HEK293T (cell line): Measurements from ENCODE around the gene RBM15.
A peak's percentile ranks its signal among the peaks of the same experiment; 100 is the strongest.

ENCODE experiments used
- CTCF ChIA-PET: fragments of 350-600 bp; formaldehyde crosslinking; extraction: SDS; loops from one replicate; lab custom pipeline; 2021; ENCODE audit warnings: antibody characterized with exemption, inconsistent platforms; lab: Yijun Ruan, JAX
- POLR2A ChIA-PET: fragments of 350-600 bp; formaldehyde crosslinking; extraction: SDS; loops from one replicate; lab custom pipeline; 2020; ENCODE audit warnings: antibody characterized with exemption, inconsistent platforms; lab: Yijun Ruan, JAX
- DNase-seq: peaks from one replicate; pipeline ENCODE4 v3.0.0; 2012; ENCODE audit warnings: mixed read lengths; ENCODE audit errors: extremely low spot score
- ARNT ChIP-seq: fragments of 450-650 bp; IDR thresholded peaks from 2 replicates; pipeline ENCODE4 v1.6.1; 2017; ENCODE audit warnings: mild to moderate bottlenecking
- BHLHE40 ChIP-seq: fragments of 450-650 bp; IDR thresholded peaks from 2 replicates; pipeline ENCODE4 v1.6.1; 2016; ENCODE audit warnings: mild to moderate bottlenecking, moderate library complexity, borderline replicate concordance
- CTBP1 ChIP-seq: fragments of 450-650 bp; IDR thresholded peaks from 2 replicates; pipeline ENCODE4 v1.6.1; 2016; ENCODE audit warnings: borderline replicate concordance
- ELF4 ChIP-seq: fragments of 450-650 bp; IDR thresholded peaks from 2 replicates; pipeline ENCODE4 v1.6.1; 2017; ENCODE audit warnings: antibody characterized with exemption
- FOXA1 ChIP-seq: fragments of 450-650 bp; IDR thresholded peaks from 2 replicates; pipeline ENCODE4 v1.6.1; 2016; ENCODE audit warnings: mild to moderate bottlenecking
- FOXK2 ChIP-seq: fragments of 450-650 bp; IDR thresholded peaks from 2 replicates; pipeline ENCODE4 v1.6.1; 2016; ENCODE audit warnings: mild to moderate bottlenecking
- FOXM1 ChIP-seq: fragments of 450-650 bp; IDR thresholded peaks from 2 replicates; pipeline ENCODE4 v1.6.1; 2017; ENCODE audit warnings: mild to moderate bottlenecking, borderline replicate concordance
- HDGF ChIP-seq: fragments of 450-650 bp; IDR thresholded peaks from 2 replicates; pipeline ENCODE4 v1.6.1; 2017; ENCODE audit warnings: antibody characterized with exemption, borderline replicate concordance
- L3MBTL2 ChIP-seq: fragments of 450-650 bp; conservative IDR thresholded peaks from 2 replicates; pipeline ENCODE4 v1.6.1; 2016; ENCODE audit warnings: mild to moderate bottlenecking
- NFRKB ChIP-seq: fragments of 450-650 bp; IDR thresholded peaks from 2 replicates; pipeline ENCODE4 v1.6.1; 2016; ENCODE audit warnings: mild to moderate bottlenecking, moderate library complexity
- SUZ12 ChIP-seq: fragments of 450-650 bp; IDR thresholded peaks from 2 replicates; pipeline ENCODE4 v1.6.1; 2016; ENCODE audit warnings: mild to moderate bottlenecking
- TARDBP ChIP-seq: fragments of 450-650 bp; IDR thresholded peaks from 2 replicates; pipeline ENCODE4 v1.6.1; 2016
- TF ChIP-seq, protein P1 (sequence below): fragments of 450-650 bp; IDR thresholded peaks from 2 replicates; pipeline ENCODE4 v1.6.1; 2016

RBM15 gene, protein sequence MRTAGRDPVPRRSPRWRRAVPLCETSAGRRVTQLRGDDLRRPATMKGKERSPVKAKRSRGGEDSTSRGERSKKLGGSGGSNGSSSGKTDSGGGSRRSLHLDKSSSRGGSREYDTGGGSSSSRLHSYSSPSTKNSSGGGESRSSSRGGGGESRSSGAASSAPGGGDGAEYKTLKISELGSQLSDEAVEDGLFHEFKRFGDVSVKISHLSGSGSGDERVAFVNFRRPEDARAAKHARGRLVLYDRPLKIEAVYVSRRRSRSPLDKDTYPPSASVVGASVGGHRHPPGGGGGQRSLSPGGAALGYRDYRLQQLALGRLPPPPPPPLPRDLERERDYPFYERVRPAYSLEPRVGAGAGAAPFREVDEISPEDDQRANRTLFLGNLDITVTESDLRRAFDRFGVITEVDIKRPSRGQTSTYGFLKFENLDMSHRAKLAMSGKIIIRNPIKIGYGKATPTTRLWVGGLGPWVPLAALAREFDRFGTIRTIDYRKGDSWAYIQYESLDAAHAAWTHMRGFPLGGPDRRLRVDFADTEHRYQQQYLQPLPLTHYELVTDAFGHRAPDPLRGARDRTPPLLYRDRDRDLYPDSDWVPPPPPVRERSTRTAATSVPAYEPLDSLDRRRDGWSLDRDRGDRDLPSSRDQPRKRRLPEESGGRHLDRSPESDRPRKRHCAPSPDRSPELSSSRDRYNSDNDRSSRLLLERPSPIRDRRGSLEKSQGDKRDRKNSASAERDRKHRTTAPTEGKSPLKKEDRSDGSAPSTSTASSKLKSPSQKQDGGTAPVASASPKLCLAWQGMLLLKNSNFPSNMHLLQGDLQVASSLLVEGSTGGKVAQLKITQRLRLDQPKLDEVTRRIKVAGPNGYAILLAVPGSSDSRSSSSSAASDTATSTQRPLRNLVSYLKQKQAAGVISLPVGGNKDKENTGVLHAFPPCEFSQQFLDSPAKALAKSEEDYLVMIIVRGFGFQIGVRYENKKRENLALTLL

DNA sequence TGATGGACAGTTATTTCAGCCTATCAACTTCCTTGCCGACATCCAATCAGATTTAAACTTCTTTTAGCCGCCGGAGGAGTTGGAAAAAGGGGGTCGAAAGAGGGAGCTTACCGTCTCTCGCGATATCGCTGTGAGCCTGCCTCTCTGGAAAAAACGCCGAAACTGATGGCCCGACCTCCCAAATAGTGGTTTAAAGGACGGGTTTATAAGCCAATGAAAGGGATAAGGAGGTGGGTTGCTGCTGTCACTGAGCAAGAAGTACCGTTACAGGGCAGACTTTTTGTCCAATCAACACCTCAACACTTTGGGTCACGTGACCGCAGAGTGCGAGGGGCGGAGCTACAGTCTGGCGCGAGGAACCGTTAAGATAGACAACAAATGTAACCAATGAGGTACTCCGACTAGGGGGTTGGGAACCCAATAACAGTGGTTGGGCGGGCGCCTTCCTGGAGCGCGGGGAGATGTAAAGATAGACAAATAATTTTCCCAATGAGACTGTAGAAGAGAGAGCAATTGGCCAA, at the start of gene RBM15:
Gene RBM15 (plus strand): TSS at position 492 of the 521 bp plus-strand sequence. CDS start 29 bp downstream, at position 521.
- TF ChIP-seq, protein P1, sequence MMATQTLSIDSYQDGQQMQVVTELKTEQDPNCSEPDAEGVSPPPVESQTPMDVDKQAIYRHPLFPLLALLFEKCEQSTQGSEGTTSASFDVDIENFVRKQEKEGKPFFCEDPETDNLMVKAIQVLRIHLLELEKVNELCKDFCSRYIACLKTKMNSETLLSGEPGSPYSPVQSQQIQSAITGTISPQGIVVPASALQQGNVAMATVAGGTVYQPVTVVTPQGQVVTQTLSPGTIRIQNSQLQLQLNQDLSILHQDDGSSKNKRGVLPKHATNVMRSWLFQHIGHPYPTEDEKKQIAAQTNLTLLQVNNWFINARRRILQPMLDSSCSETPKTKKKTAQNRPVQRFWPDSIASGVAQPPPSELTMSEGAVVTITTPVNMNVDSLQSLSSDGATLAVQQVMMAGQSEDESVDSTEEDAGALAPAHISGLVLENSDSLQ = peak; percentile 99
- TF ChIP-seq FOXM1 = peak; percentile 65; the same call in 1 of the 2 replicates
- no peak for TF ChIP-seq FOXK2
- no peak for TF ChIP-seq ARNT
- ChIA-PET POLR2A (interaction anchor here (0.7 to 4.5 kb wide), 45 partner anchors 8 to 304 kb away, joined by 3 to 35 read pairs (median 5); partner anchors contain the start of genes KCNC4, SLC16A4, SLC6A17 and STRIP1), CTCF (interaction anchor here (0.5 to 3.7 kb wide), 9 partner anchors 9 to 1178 kb away, joined by 3 to 18 read pairs (median 3); no protein-coding TSS in a partner anchor)

DNA sequence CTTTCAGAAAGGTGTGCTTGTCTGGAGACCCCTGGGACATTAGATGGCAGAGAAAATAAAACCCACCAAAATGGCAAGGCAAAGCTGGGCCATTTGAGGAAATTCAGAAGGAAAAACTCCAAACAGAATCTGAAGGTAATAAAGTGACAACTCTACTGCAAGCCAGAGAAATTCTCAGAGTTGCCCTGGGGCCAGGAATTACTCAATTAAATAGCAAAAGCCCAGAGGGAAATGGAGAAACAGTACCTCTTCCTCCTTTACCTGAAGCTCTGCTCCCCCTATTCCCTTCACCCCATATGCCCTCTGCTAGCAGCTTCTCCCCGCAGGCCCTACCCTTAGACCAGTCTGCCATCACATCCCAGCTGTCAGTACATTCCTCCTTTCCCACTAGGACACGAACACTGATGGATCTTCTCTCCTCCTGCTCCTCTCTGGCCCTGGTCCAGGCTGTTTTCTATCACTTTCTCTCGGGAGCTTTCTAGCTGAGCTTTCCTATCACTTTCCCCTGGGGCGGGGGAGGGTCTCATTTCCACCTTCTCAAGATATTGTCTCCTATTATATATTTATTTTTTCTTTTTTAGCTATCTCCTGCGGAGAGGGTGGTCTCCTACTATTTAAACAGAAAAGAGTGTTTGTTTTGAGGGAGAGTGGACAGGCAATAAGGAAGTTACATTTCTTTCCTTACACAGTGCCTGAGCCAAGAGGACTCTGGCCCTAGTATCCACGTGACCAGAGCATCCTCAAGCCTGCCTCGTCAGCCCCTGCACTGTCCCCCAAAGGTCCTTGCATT, 47.7 kb upstream of the RBM15 start:
- DNase-seq = no peak
- ChIA-PET CTCF (interaction anchor here (0.6 to 2.5 kb wide), 9 partner anchors 21 to 205 kb away, joined by 3 to 12 read pairs (median 4); no protein-coding TSS in a partner anchor), POLR2A (interaction anchor here (0.9 to 2.5 kb wide), 7 partner anchors 9 to 82 kb away, joined by 3 to 12 read pairs (median 4); partner anchors contain the start of genes KCNC4 and RBM15)
- no peak for TF ChIP-seq SUZ12
- TF ChIP-seq ELF4 = no peak

More for the DNA sequence above, at the start of gene RBM15:
- peak; percentile 96 for DNase-seq

GRCh38 chr1:110292031-110292741, 47.0 kb upstream of the RBM15 start:
- DNase-seq = peak; percentile 40
- ChIA-PET POLR2A (interaction anchor here (0.9 to 2.5 kb wide), 7 partner anchors 9 to 83 kb away, joined by 3 to 12 read pairs (median 4); partner anchors contain the start of genes KCNC4 and RBM15), CTCF (interaction anchor here (0.9 to 2.5 kb wide), 7 partner anchors 11 to 204 kb away, joined by 3 to 12 read pairs (median 4); no protein-coding TSS in a partner anchor)
- TF ChIP-seq NFRKB (no peak), HDGF (no peak), CTBP1 (peak; percentile 57; the same call in 1 of the 2 replicates), SUZ12 (no peak), TARDBP (no peak)
- TF ChIP-seq, protein P1 = peak; percentile 61

DNA sequence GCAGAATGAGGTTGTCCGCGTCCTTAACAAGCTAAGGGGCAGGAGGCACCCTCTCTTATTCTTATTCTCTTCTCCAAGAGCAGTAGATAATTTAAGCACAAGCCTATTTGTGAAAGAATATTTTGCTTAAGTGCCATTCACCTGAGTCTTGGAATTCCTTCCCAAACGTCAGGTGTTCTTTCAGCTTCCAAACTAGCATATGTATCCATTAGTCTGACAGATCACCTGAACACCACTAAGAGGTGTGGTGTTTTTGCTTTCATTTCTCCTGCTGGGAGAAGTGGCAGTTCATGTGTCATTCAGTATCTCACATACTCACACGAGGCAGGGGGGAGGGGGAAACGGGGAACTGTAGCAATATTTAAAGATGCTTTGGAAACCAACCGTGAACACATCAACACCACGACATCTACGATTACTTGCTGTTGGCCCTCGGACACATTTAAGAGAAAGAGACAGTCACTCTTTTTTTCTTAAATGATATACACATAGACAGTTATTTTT, 45.5 kb upstream of the RBM15 start:
- DNase-seq = no peak
- POLR2A ChIA-PET = no interaction called here
- CTCF ChIA-PET = interaction anchor here (0.6 to 1.6 kb wide), 3 partner anchors 13 to 118 kb away, joined by 3 to 5 read pairs (median 3); no protein-coding TSS in a partner anchor
- TF ChIP-seq SUZ12 (no peak), L3MBTL2 (no peak)

DNA sequence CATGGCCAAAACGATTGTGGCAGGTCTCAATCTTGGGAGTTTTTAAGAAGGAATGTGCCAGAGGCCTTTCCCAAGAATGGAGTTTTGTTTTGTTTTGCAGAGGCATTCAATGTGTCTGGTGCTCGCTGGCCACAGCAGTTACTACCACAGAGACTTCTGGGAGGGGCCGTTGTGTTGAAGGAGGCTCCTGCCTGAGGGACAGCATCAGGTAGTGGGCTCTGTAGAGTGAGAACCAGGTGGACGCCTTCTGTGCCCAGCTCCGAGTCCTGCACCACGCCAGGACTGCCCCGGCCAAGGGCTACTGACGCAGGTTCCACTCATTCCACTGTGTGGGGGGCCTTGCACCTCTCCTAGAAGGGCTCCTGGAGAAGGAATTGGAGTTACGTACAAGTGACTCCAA, 44.9 kb upstream of the RBM15 start:
- TF ChIP-seq, protein P1 = no peak
- TF ChIP-seq BHLHE40 = no peak
- no peak for TF ChIP-seq TARDBP
- no peak for TF ChIP-seq FOXA1
- POLR2A ChIA-PET = no interaction called here
- CTCF ChIA-PET = interaction anchor here (0.6 kb wide), 2 partner anchors 118 to 239 kb away, joined by 3 to 5 read pairs; no protein-coding TSS in a partner anchor
- DNase-seq = no peak
